Adrenal gland (tissue), 12 donors: ENCODE results near the gene GUCY1A1. TPM values are rescaled to one million over a fixed set of nuclear protein-coding genes. Genes with fewer than 3 reads are reported as not detected.

Experiments
- DNase-seq, 7 donors: peaks; one replicate each; pipeline ENCODE4 v3.0.0-alpha.2; 2019 to 2020
- H3K27ac ChIP-seq, 5 donors: fragments of 200-600 bp; sonication (generic) in 4 of 5; 1 replicate in 3 of 5; 2 replicates in 2 of 5; pipeline versions ENCODE4 v1.5.1 to v1.8.0; 2016 to 2020; ENCODE audit warnings: mild to moderate bottlenecking in 1 of 5
- H3K27me3 ChIP-seq: fragments of 200-600 bp; 2 replicates; pipeline ENCODE4 v1.8.0; 2021
- H3K36me3 ChIP-seq, 2 donors: fragments of 200-600 bp; replicated peaks in 1 of 2; 1 replicate in 1 of 2; 2 replicates in 1 of 2; pipeline versions ENCODE4 v1.5.1 to v1.8.0; 2018 to 2022
- H3K4me1 ChIP-seq, 2 donors: fragments of 200-600 bp; replicated peaks in 1 of 2; 1 replicate in 1 of 2; 2 replicates in 1 of 2; pipeline versions ENCODE4 v1.5.1 to v1.8.0; 2018 to 2021
- H3K4me3 ChIP-seq, 4 donors: fragments of 200-600 bp; sonication (generic) in 3 of 4; one replicate each; pipeline ENCODE4 v1.5.1; 2016 to 2018
- H3K9me3 ChIP-seq, 3 donors: fragments of 200-600 bp; sonication (generic) in 1 of 3; replicated peaks in 1 of 3; 1 replicate in 2 of 3; 2 replicates in 1 of 3; pipeline versions ENCODE4 v1.5.1 to v1.8.0; 2016 to 2021
- POLR2A ChIP-seq, 2 donors: fragments of 450-650 bp; IDR thresholded peaks; one replicate each; pipeline ENCODE4 v1.6.1; 2017; ENCODE audit warnings: antibody characterized with exemption in 2 of 2, mild to moderate bottlenecking in 2 of 2, moderate library complexity in 1 of 2
- WGBS, 4 donors: extraction: QIAGEN DNeasy Blood & Tissue Kit in 2 of 4; methylation state at CpG; one replicate each; pipeline versions ENCODE4 v1.1.5 to v1.1.7; 2013 to 2017; 5-methylcytosine and 5-hydroxymethylcytosine counted together
- intact Hi-C, 2 donors: fragments of 100-400 bp; cut with DNase I; formaldehyde crosslinking; loops; one replicate each; pipeline versions ENCODE4 v1.14.1 to v1.15.0; 2022 to 2023
- polyA plus RNA-seq, 3 donors: library from polyadenylated mRNA; stranded (reverse); fragments of 200-250 nt in 2 of 3; fragments of 350-450 nt in 1 of 3; fragmentation: Illumina TruSeq in 1 of 3; extraction: RNeasy Lipid Tissue Mini Kit (QIAGEN cat#74804) in 1 of 3; gene quantifications; one replicate each; pipeline ENCODE4 v1.2.3, GENCODE V29; 2013 to 2014
- total RNA-seq, 9 donors: library from RNA; depleted of rRNA in 4 of 9; stranded (reverse); fragments of >200 nt in 4 of 9; fragments of 120-200 nt in 1 of 9; fragmentation: NEBNext Ultra II Directional in 1 of 9; extraction: Animal tissue kit (Norgen Biotek cat#: 25700) in 1 of 9; gene quantifications; one replicate each; pipeline versions ENCODE4 v1.1.0 to v1.2.4, GENCODE V29; 2013 to 2023
- TF ChIP-seq, protein P1 (sequence below), 6 experiments: fragments of 450-650 bp in 4 of 6; fragments of 200-600 bp in 2 of 6; sonication (generic) in 1 of 6; IDR thresholded peaks; 1 replicate in 5 of 6; 2 replicates in 1 of 6; pipeline versions ENCODE4 v1.5.1 to v1.8.0; 2016 to 2021; ENCODE audit warnings: antibody characterized with exemption in 6 of 6, mild to moderate bottlenecking in 2 of 6, moderate library complexity in 1 of 6
- donor health status: healthy with polysubstance abuse.
- donor health status: Bipolar disorder and iron deficiency.
- donor health status: DM: yes; HTN: yes; CAD: no.
- donor health status: DM: no; HTN: no; CAD: no.
- donor health status: DM: no; HTN: no; CAD: no.
- donor health status: DM: yes; HTN: yes; CAD: no.

GUCY1A1 gene
- total and polyA plus RNA-seq, 12 donors: 2.3 to 17.1 (median 10.3) TPM

DNA sequence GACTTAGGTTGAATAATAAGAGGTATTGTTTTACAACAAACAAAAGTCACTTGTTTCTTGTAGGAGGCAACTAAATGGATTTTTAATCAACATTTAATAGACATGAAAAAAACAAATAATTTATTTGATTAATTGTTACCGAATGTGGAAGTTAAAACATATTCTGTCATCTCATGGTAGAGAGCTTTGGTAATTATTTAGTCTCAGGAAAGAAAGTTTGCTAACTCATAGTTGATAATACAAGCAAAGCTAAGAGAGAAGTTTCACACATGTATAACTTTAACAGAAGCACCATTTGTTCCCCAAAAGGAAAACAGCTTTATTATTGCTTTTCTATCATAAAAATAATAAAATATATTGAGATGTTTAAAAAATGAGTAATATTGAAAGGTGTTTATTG, 44.9 kb downstream of the GUCY1A1 start:
- no peaks in the 10 kb centered on the region for H3K36me3 ChIP-seq
- no peaks in the 10 kb centered on the region for H3K4me1 ChIP-seq
- TF ChIP-seq POLR2A (IDR thresholded peaks at IDR 0.05): no peak
- TF ChIP-seq, protein P1, sequence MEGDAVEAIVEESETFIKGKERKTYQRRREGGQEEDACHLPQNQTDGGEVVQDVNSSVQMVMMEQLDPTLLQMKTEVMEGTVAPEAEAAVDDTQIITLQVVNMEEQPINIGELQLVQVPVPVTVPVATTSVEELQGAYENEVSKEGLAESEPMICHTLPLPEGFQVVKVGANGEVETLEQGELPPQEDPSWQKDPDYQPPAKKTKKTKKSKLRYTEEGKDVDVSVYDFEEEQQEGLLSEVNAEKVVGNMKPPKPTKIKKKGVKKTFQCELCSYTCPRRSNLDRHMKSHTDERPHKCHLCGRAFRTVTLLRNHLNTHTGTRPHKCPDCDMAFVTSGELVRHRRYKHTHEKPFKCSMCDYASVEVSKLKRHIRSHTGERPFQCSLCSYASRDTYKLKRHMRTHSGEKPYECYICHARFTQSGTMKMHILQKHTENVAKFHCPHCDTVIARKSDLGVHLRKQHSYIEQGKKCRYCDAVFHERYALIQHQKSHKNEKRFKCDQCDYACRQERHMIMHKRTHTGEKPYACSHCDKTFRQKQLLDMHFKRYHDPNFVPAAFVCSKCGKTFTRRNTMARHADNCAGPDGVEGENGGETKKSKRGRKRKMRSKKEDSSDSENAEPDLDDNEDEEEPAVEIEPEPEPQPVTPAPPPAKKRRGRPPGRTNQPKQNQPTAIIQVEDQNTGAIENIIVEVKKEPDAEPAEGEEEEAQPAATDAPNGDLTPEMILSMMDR (IDR thresholded peaks at IDR 0.05): no peak
- H3K4me3 ChIP-seq: no peak overlapping the region
- intact Hi-C loops: no loop called here
- no peaks in the 10 kb centered on the region for H3K27me3 ChIP-seq
- no peaks in the 10 kb centered on the region for H3K9me3 ChIP-seq
- no peak overlapping the region for H3K27ac ChIP-seq
- WGBS, 4 donors: 52 to 73% (median 63%) methylated on average over 1 of the region's 1 CpG
- no peak for DNase-seq

DNA sequence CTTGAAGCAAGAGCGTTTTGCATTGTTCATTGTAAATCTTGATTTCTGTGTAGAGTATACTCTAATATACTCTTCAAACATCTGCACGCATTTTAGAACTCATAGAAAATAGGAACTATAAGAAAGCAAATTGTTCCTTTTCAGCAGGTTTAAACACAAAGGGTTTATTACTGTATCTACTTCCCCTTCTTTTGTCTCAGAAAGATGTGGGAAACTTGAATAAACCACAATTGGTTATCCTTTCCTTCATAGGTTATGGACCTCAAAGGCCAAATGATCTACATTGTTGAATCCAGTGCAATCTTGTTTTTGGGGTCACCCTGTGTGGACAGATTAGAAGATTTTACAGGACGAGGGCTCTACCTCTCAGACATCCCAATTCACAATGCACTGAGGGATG, 46.2 kb downstream of the GUCY1A1 start:
- Histone ChIP-seq H3K9me3 (no peaks in the 10 kb centered on the region), H3K36me3 (no peaks in the 10 kb centered on the region), H3K27ac (no peak overlapping the region), H3K4me3 (no peak overlapping the region), H3K4me1 (no peaks in the 10 kb centered on the region), H3K27me3 (no peaks in the 10 kb centered on the region)
- intact Hi-C loops: no loop called here
- TF ChIP-seq POLR2A (IDR thresholded peaks at IDR 0.05): no peak
- TF ChIP-seq, protein P1 (IDR thresholded peaks at IDR 0.05): no peak
- WGBS, 4 donors: 49 to 63% (median 58%) methylated on average over 3 of the region's 3 CpGs
- no peak for DNase-seq

DNA sequence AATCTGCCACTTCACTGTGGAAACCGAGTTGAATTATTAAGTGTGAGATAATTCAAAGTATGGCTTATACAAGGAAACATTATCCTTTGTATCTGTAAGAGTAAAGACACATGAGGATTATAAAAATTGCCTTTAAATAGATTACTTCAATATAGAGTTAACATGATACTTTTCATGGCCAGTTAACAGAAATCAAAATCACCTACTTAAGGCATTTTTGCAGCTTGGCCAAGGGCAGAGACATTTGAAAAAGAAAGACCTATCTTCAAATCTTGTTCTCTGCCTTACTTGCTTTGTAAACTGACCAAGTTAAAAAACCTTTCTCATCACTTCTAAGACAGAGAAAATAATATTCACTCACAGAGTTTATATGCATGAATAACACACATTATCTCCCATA, 47.3 kb downstream of the GUCY1A1 start:
- intact Hi-C loops: no loop called here
- Histone ChIP-seq H3K36me3 (no peaks in the 10 kb centered on the region), H3K4me1 (no peaks in the 10 kb centered on the region), H3K9me3 (no peaks in the 10 kb centered on the region), H3K4me3 (no peak overlapping the region), H3K27ac (no peak overlapping the region), H3K27me3 (no peaks in the 10 kb centered on the region)
- DNase-seq: no peak
- no peak for TF ChIP-seq POLR2A (IDR thresholded peaks at IDR 0.05)
- TF ChIP-seq, protein P1 (IDR thresholded peaks at IDR 0.05): no peak
- 28 to 65% (median 56%) methylated on average over 1 of the region's 1 CpG for WGBS, 4 donors

DNA sequence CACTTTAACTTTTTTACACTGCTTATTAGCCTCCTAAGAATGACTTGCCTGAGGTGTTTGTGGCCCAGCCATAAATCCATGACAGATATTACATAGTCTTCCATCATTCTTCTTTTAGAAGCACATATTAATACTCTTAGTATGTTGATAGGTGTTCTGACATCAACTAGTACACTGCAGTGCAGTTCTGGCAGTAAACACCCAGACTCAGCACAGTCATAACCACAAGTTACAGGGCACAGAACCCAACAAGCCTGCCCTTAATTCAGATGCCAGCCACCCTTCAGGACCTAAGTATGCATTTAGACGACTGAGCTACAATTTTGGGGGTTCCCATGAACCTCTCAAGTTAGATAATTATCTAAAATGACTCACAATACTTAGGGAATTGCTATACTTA, 55.7 kb downstream of the GUCY1A1 start:
- TF ChIP-seq POLR2A (IDR thresholded peaks at IDR 0.05): no peak
- TF ChIP-seq, protein P1 (IDR thresholded peaks at IDR 0.05): no peak
- H3K4me1 ChIP-seq: no peaks in the 10 kb centered on the region
- 39 to 62% (median 51%) methylated on average over 1 of the region's 1 CpG for WGBS, 4 donors

More for the DNA sequence above, 55.7 kb downstream of the GUCY1A1 start:
- H3K4me3 ChIP-seq: no peak overlapping the region
- no peak overlapping the region for H3K27ac ChIP-seq
- no peaks in the 10 kb centered on the region for H3K9me3 ChIP-seq
- intact Hi-C loops: no loop called here
- no peak for DNase-seq
- H3K27me3 ChIP-seq: no peaks in the 10 kb centered on the region
- no peaks in the 10 kb centered on the region for H3K36me3 ChIP-seq
